ENCODE measurements around the gene TAAR9.

GRCh38 chr6:132566404-132566803 is 28.3 kb downstream of the TAAR9 start:
- TF ChIP-seq TAF1 (IDR thresholded peaks at IDR 0.05; ENCODE audit: low read depth, low read length): no peak
- no peak for TF ChIP-seq POLR2A (IDR thresholded peaks at IDR 0.05; ENCODE audit: low read depth, low read length)
- TF ChIP-seq POLR2AphosphoS5 (IDR thresholded peaks at IDR 0.05; ENCODE audit: low read depth, low read length): no peak
- no peak for TF ChIP-seq SPI1 (IDR thresholded peaks at IDR 0.05; ENCODE audit: low read depth, low read length)
